ENCODE data around the gene SV2C. TPM values are rescaled to one million over a fixed set of nuclear protein-coding genes. Genes with fewer than 3 reads are reported as not detected.

SV2C gene
- total and polyA plus RNA-seq, 10 of the 15 experiments (the other 5 are each of a cell fraction or from before 2014, with no cell fraction given) = under 0.01 to 1.1 (median 0.63) TPM

DNA sequence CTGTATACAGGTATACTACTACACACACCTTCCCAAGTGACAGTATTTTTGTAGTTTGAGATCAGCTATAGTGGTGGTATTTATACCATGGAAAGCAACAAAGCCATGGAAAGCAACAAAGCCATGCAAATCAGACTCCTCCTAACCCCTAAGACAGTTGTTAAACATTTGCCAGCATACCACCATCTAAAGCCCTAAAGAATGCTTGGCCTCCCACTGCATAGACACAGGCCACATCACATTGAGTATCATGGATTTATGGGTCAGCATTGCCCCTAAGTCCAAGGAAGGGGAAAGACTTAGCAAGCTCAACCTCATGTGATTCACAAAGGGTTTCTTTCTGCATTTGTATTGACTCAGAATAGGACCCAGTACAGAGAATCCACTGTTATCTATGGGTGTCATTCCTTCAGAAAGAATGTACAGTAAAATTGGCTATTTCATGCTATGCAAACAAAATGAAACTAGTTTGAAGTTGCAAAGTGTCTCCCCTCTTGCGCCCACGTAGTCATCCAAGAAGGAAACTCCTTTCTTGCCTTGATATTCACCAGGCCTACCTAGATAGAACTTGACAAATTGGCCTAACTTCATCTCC is 249.5 kb downstream of the SV2C start:
- RAD21 ChIA-PET (ENCODE audit: unreplicated experiment) = interaction anchor here (1.0 to 1.2 kb wide), 3 partner anchors 19 to 250 kb away, joined by 3 to 4 read pairs (median 3); no protein-coding TSS in a partner anchor
- no peak for FAIRE-seq
- no TSS peak for BruUV-seq (replicated peaks)
- H3K4me2 ChIP-seq (ENCODE audit: control insufficient read depth, insufficient read depth) = no peak overlapping the region
- no peaks in the 10 kb centered on the region for H3K79me2 ChIP-seq (ENCODE audit: control insufficient read depth, insufficient read depth, low read length)
- 97% methylated on average over 2 of the region's 2 CpGs for WGBS (ENCODE audit: insufficient coverage, insufficient replicate concordance, low lambda C conversion rate, missing lambda C conversion rate)
- H3K4me3 ChIP-seq = no peak overlapping the region
- H3K9ac ChIP-seq (ENCODE audit: control insufficient read depth, insufficient read depth, low read length) = no peak overlapping the region
- no peaks in the 10 kb centered on the region for H4K20me1 ChIP-seq (ENCODE audit: control insufficient read depth, insufficient read depth)
- SMC1A ChIA-PET (ENCODE audit: uncharacterized antibody, unreplicated experiment) = interaction anchor here (0.8 to 1.9 kb wide), 7 partner anchors 9 to 251 kb away, joined by 3 to 8 read pairs (median 4); no protein-coding TSS in a partner anchor
- H3K27ac ChIP-seq (ENCODE audit: control insufficient read depth, insufficient read depth) = no peak overlapping the region
- no peak for DNase-seq (ENCODE audit: low read depth, low spot score)
- CTCF ChIA-PET = interaction anchor here (0.6 to 2.0 kb wide), 7 partner anchors 13 to 251 kb away, joined by 3 to 11 read pairs (median 4); no protein-coding TSS in a partner anchor
- no peaks in the 10 kb centered on the region for H3K9me3 ChIP-seq (replicated peaks; ENCODE audit: control insufficient read depth, insufficient read depth, low read length)
- H2AFZ ChIP-seq (ENCODE audit: control insufficient read depth, low read depth, low read length) = no peak overlapping the region
- no peak for TF ChIP-seq ASH2L (IDR thresholded peaks at IDR 0.05; ENCODE audit: borderline replicate concordance, low read depth)
- TF ChIP-seq RELA (IDR thresholded peaks at IDR 0.05; ENCODE audit: borderline replicate concordance, partially characterized antibody) = no peak
- TF ChIP-seq IRF3 (IDR thresholded peaks at IDR 0.05) = no peak
- no peak for TF ChIP-seq MTA2 (IDR thresholded peaks at IDR 0.05; ENCODE audit: low read depth)
- no peak for TF ChIP-seq IRF4 (IDR thresholded peaks at IDR 0.05; ENCODE audit: low read depth, low read length)
- TF ChIP-seq MYB (IDR thresholded peaks at IDR 0.05; ENCODE audit: borderline replicate concordance, low read depth, low read length) = no peak
- TF ChIP-seq BHLHE40 (IDR thresholded peaks at IDR 0.05; ENCODE audit: borderline replicate concordance in 1 of 2, low read depth in 2 of 2, low read length in 1 of 2) = no peak
- no peak for TF ChIP-seq SREBF2 (IDR thresholded peaks at IDR 0.05; ENCODE audit: low read length)
- no peaks in the 10 kb centered on the region for H3K36me3 ChIP-seq (ENCODE audit: control insufficient read depth in 2 of 2, insufficient read depth in 2 of 2, low read length in 1 of 2)
- no peaks in the 10 kb centered on the region for H3K27me3 ChIP-seq (replicated peaks in 1 of 2; ENCODE audit: control insufficient read depth in 2 of 2, insufficient read depth in 2 of 2, low read length in 1 of 2)
- in situ Hi-C loops (cut with MboI) = no loop called here
- H3K4me1 ChIP-seq (ENCODE audit: control insufficient read depth, insufficient read depth, low read length) = no peaks in the 10 kb centered on the region
- no peak for ATAC-seq
- POLR2A ChIA-PET = no interaction called here
- intact Hi-C loops (cut with micrococcal nuclease; ENCODE audit: unreplicated experiment) = loop anchor here (10.0 kb wide), 1 partner anchor 252 kb away; no protein-coding TSS in a partner anchor
